Skeletal muscle tissue (tissue), 4 donors: Measurements from ENCODE around the gene CABCOCO1. TPM values are rescaled to one million over a fixed set of nuclear protein-coding genes. Genes with fewer than 3 reads are reported as not detected.

Experiments used
- H3K27ac ChIP-seq: one replicate; pipeline ENCODE4 v1.7.0; 2013; ENCODE audit warnings: mild to moderate bottlenecking, low read depth, low read length, inconsistent platforms
- H3K27me3 ChIP-seq, 3 donors: one replicate each; pipeline ENCODE4 v1.7.0; 2013; ENCODE audit warnings: low read length in 3 of 3; ENCODE audit not compliant: control insufficient read depth in 3 of 3, insufficient read depth in 3 of 3
- H3K36me3 ChIP-seq, 3 donors: one replicate each; pipeline ENCODE4 v1.7.0; 2013; ENCODE audit warnings: low read length in 3 of 3; ENCODE audit not compliant: control insufficient read depth in 3 of 3, insufficient read depth in 3 of 3
- H3K4me1 ChIP-seq, 3 donors: one replicate each; pipeline ENCODE4 v1.7.0; 2013; ENCODE audit warnings: low read length in 3 of 3, mild to moderate bottlenecking in 3 of 3; ENCODE audit not compliant: control insufficient read depth in 3 of 3, insufficient read depth in 3 of 3
- H3K4me3 ChIP-seq, 3 donors: one replicate each; pipeline ENCODE4 v1.7.0; 2013; ENCODE audit warnings: low read length in 3 of 3
- H3K9ac ChIP-seq, 3 donors: one replicate each; pipeline ENCODE4 v1.7.0; 2013; ENCODE audit warnings: low read length in 3 of 3, mild to moderate bottlenecking in 3 of 3, moderate library complexity in 2 of 3, low read depth in 1 of 3
- H3K9me3 ChIP-seq, 3 donors: one replicate each; pipeline ENCODE4 v1.7.0; 2013; ENCODE audit warnings: low read length in 3 of 3; ENCODE audit not compliant: control insufficient read depth in 3 of 3
- total RNA-seq: library from RNA; depleted of rRNA; stranded (reverse); fragments of >200 nt; gene quantifications from one replicate; pipeline ENCODE4 v1.2.3, GENCODE V29; 2014
- donor health status: Osteomylitis.

The CABCOCO1 gene
- total RNA-seq, 1 donor from 2014 or later: 1.0 TPM

DNA sequence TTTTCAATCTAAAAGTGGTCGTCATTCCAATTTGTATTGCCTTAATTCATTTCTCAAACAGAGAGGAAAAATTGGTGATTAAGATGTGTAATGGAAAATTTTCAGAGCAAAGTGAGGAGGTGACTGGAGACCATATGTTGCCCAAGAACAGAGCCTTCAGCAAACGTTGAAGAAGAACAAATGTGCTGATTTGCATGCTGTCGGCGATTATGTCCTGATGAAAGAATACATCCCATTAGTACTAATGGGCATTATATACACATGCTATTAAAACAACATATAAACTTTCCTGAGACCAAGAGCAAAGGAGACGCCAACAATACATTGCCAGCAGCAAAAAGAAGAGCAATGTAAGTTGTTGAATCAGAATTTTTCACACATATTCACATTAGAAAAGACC lies 138.8 kb downstream of the CABCOCO1 start:
- Histone ChIP-seq H3K9me3 (no peaks in the 10 kb centered on the region), H3K36me3 (no peaks in the 10 kb centered on the region), H3K27ac (no peak overlapping the region)

DNA sequence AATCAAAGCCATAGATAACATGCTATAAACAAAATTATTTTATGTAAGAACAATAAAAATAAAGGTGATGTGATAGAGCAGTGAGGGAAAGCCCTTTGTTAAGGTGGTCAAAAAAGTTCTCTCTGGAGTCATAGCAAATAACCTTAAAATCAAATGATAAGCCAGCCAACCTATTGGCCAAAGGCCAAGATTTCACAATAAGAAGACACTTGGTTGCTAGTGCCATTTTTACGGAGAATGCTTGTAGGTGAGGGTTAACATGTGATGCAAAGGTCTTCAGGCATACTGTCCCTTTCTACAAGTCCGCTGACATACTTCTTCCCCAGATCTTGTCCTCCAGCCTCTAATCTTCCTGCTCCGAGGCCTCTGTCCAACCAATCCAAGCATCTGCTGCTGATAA lies 140.5 kb downstream of the CABCOCO1 start:
- no peaks in the 10 kb centered on the region for H3K27me3 ChIP-seq
- no peak overlapping the region for H3K9ac ChIP-seq
- H3K9me3 ChIP-seq: no peaks in the 10 kb centered on the region
- H3K27ac ChIP-seq: no peak overlapping the region
- H3K4me1 ChIP-seq: no peaks in the 10 kb centered on the region
- H3K36me3 ChIP-seq: no peaks in the 10 kb centered on the region
- no peak overlapping the region for H3K4me3 ChIP-seq

More for the DNA sequence above, 138.8 kb downstream of the CABCOCO1 start:
- H3K9ac ChIP-seq: no peak overlapping the region
- H3K4me1 ChIP-seq: no peaks in the 10 kb centered on the region
- no peak overlapping the region for H3K4me3 ChIP-seq
- H3K27me3 ChIP-seq: no peaks in the 10 kb centered on the region

DNA sequence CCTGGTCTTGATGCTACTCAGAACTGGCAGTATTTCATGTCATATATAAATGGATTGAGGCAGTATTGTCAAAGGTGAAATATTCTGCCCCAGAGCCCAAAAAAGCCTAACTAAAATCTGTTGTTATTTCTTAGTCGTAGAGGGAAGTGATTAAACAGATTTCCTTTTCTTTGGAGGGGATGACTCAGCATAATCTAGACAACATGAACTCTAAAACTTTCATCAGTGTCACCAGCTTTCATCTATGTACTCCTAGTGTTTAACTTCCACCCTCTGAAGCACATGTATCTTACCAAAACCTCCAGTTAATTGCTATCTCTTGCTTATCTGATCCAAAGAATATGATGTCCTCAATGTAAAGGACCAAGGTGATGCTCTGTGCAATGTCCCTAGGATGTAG lies 141.7 kb downstream of the CABCOCO1 start:
- Histone ChIP-seq H3K9me3 (no peaks in the 10 kb centered on the region), H3K4me1 (no peaks in the 10 kb centered on the region), H3K36me3 (no peaks in the 10 kb centered on the region), H3K27me3 (no peaks in the 10 kb centered on the region), H3K9ac (no peak overlapping the region), H3K27ac (no peak overlapping the region), H3K4me3 (no peak overlapping the region)

DNA sequence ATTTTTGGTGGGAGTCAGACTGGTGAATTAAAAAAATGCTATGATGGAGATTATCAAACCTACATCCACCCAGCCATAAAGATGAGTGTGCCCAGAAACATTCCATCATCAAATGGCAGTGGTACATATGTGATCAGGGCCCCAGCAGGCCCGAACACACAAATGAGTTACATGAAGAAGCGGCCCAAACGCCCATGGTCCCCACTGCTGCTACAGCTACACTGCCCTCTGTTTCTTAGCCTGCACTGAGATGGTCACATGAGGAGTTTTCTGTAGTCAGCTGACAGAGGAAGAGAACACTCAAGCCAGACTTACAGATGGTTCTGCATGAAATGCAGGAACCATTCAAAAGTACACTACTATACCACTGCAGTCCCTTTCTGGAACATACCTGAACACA lies 142.4 kb downstream of the CABCOCO1 start:
- no peak overlapping the region for H3K9ac ChIP-seq
- H3K4me3 ChIP-seq: no peak overlapping the region
- H3K9me3 ChIP-seq: no peaks in the 10 kb centered on the region
- H3K27me3 ChIP-seq: no peaks in the 10 kb centered on the region
- no peaks in the 10 kb centered on the region for H3K36me3 ChIP-seq
- no peaks in the 10 kb centered on the region for H3K4me1 ChIP-seq
- H3K27ac ChIP-seq: no peak overlapping the region

DNA sequence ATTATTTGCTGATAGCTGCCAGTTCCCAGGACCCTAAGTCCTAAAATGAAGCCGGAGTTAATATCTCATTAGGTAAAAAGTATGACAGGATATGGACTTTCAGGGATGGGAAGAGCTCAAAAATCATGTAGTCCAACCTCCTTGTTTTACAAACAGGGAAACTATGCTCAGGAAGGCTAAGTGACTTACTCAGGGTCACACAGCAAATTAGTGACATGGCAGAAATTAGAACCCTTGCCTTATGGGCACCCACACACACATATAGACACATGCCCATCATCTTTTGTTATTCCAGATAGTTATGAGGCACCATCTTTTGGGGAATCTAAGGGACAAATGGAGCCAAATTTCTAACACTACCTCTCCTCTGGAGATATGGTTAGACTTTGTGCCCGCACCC lies 147.5 kb downstream of the CABCOCO1 start:
- Histone ChIP-seq H3K27me3 (no peaks in the 10 kb centered on the region), H3K4me1 (no peaks in the 10 kb centered on the region), H3K27ac (no peak overlapping the region), H3K9me3 (no peaks in the 10 kb centered on the region), H3K36me3 (no peaks in the 10 kb centered on the region), H3K4me3 (no peak overlapping the region), H3K9ac (no peak overlapping the region)

DNA sequence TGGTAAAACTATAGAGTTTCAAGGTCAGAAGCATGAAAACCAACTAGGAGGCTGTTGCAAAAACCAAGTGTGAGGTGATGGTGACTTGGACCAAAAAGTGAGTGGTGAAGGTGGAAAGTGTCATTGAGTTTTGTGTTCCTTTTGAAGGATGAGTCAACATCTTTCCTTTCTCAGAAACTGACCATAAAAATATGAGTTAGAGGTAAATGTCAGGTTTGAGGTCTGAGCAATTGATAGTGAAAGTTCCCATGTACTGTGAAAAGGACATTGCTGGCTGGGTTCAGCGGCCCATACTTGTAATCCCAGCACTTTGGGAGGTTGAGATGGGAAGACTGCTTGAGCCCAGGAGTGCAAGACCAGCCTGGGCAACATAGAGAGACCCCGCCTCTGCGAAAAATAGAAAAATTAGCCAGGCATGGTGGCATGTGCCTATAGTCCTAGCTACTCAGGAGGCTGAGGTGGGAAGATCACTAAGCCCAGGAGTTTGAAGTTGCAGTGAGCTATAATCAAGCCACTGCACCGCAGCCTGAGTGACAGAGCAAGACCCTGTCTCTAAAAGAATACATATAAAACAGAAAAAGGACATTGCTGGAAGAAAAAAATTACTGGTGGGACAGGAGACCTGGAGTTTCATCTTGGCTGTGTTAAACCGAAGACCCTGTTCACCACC lies 149.5 kb downstream of the CABCOCO1 start:
- no peak overlapping the region for H3K27ac ChIP-seq
- no peaks in the 10 kb centered on the region for H3K27me3 ChIP-seq
- no peaks in the 10 kb centered on the region for H3K4me1 ChIP-seq
- no peaks in the 10 kb centered on the region for H3K9me3 ChIP-seq
- H3K36me3 ChIP-seq: no peaks in the 10 kb centered on the region
- no peak overlapping the region for H3K4me3 ChIP-seq
- H3K9ac ChIP-seq: no peak overlapping the region

DNA sequence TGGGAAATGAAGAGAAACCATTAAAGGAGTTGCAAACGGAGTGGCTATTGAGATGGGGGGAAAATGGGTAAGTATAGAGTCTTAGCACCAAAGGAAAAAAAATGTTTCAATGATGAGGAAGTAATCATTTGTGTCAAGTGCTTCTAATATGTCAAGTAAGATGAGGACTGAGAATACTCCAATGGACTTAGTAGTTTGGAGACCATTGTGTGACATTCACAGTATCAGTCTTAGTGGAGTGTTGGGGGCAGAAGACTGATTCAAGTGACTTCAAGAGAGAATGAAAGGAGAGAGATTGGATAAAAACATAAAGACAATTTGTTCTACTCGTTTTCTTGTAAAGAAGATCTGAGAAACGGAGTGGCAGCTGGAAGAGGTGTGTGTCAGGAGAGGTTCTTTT lies 150.2 kb downstream of the CABCOCO1 start:
- no peaks in the 10 kb centered on the region for H3K4me1 ChIP-seq
- no peaks in the 10 kb centered on the region for H3K36me3 ChIP-seq
- no peak overlapping the region for H3K4me3 ChIP-seq
- no peaks in the 10 kb centered on the region for H3K27me3 ChIP-seq
- no peaks in the 10 kb centered on the region for H3K9me3 ChIP-seq
- H3K27ac ChIP-seq: no peak overlapping the region
- no peak overlapping the region for H3K9ac ChIP-seq

DNA sequence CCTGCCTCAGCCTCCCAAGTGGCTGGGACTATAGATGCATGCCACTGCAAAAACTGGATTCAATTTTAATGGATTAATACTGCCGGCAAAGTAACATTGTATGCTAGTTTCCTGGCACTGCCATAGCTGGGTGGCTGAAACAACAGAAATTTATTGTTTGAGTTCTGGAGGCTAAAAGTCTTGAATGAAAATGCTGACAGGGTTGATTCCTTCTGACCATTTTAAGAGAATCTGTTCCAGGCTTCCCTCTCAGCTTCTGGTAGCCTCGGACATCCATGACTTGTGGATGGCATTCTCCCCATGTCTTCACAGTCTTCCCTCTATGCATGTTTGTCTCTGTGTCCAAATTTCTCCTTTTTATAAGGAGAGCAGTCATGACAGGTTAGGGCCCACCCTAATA lies 151.4 kb downstream of the CABCOCO1 start:
- H3K4me1 ChIP-seq: no peaks in the 10 kb centered on the region
- no peak overlapping the region for H3K4me3 ChIP-seq
- H3K27me3 ChIP-seq: no peaks in the 10 kb centered on the region
- no peaks in the 10 kb centered on the region for H3K9me3 ChIP-seq
- no peaks in the 10 kb centered on the region for H3K36me3 ChIP-seq
- H3K9ac ChIP-seq: no peak overlapping the region
- H3K27ac ChIP-seq: no peak overlapping the region

DNA sequence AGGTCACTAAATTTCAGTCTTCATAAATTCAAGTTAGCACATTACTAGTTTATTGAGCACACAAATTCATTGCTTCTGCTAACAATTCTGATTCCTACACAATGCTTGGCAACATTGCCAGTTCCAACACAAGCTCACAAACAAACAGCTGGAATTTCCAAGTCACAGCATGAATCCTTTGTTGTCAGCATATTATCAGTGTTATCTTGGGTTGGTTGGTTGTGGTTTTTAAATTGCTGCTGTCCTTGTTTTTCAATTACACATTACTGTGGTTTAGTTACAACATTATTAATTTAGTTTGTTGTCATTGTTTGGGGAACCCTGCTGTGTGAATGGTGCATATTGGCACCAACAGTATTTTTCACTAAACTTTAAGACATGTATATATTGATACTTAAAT lies 152.8 kb downstream of the CABCOCO1 start:
- H3K27ac ChIP-seq: no peak overlapping the region
- H3K4me1 ChIP-seq: no peaks in the 10 kb centered on the region
- no peak overlapping the region for H3K9ac ChIP-seq
- H3K36me3 ChIP-seq: no peaks in the 10 kb centered on the region
- no peaks in the 10 kb centered on the region for H3K9me3 ChIP-seq
- no peaks in the 10 kb centered on the region for H3K27me3 ChIP-seq
- no peak overlapping the region for H3K4me3 ChIP-seq
